ENCODE results near the gene BEGAIN.

Gene BEGAIN

GRCh38 chr14:100535287-100536120 is 51.7 kb downstream of the BEGAIN start:
- H3K4me3 ChIP-seq (ENCODE audit: low read depth, low read length): no peak overlapping the region
- no peak for TF ChIP-seq CTCF (IDR thresholded peaks at IDR 0.05; ENCODE audit: low read depth, low read length, missing control alignments)
- no peak for DNase-seq (ENCODE audit: low read depth)

- DNase-seq (ENCODE audit: low read depth): no peak
- H3K4me3 ChIP-seq (ENCODE audit: low read depth, low read length): no peak overlapping the region
Measured at GRCh38 chr14:100534528-100535286, 52.5 kb downstream of the BEGAIN start.

GRCh38 chr14:100533656-100534485 is 53.3 kb downstream of the BEGAIN start:
- no peak for TF ChIP-seq CTCF (IDR thresholded peaks at IDR 0.05; ENCODE audit: low read depth, low read length, missing control alignments)
- H3K4me3 ChIP-seq (ENCODE audit: low read depth, low read length): no peak overlapping the region
- no peak for DNase-seq (ENCODE audit: low read depth)

More at GRCh38 chr14:100534528-100535286, 52.5 kb downstream of the BEGAIN start:
- TF ChIP-seq CTCF (IDR thresholded peaks at IDR 0.05; ENCODE audit: low read depth, low read length, missing control alignments): no peak

- TF ChIP-seq CTCF (IDR thresholded peaks at IDR 0.05; ENCODE audit: low read depth, low read length, missing control alignments): no peak
- DNase-seq (ENCODE audit: low read depth): no peak
- no peak overlapping the region for H3K4me3 ChIP-seq (ENCODE audit: low read depth, low read length)
Measured at GRCh38 chr14:100532906-100533655, 54.1 kb downstream of the BEGAIN start.

GRCh38 chr14:100532154-100532861 is 54.9 kb downstream of the BEGAIN start:
- H3K4me3 ChIP-seq (ENCODE audit: low read depth, low read length): no peak overlapping the region
- no peak for TF ChIP-seq CTCF (IDR thresholded peaks at IDR 0.05; ENCODE audit: low read depth, low read length, missing control alignments)
- no peak for DNase-seq (ENCODE audit: low read depth)

All from GM12864 (cell line).